Stimulated activated CD4-positive, alpha-beta T cell treated with anti-CD3 and anti-CD28 coated beads, Interleukin-1b, Interleukin-23, amount 100 ng/mL, for 24 hours (primary cell): ENCODE results near the gene AURKAIP1.
"Not testable (repeated sequence)": the region's sequence is repeated elsewhere in the genome, so short reads cannot be mapped to it uniquely, and the experiment has no call there.

ENCODE experiments used
- DNase-seq, 4 experiments: peaks; one replicate each; pipeline ENCODE4 v3.0.0-alpha.2; 2020; ENCODE audit warnings: low read depth in 4 of 4, low spot score in 1 of 4

The AURKAIP1 gene

DNA sequence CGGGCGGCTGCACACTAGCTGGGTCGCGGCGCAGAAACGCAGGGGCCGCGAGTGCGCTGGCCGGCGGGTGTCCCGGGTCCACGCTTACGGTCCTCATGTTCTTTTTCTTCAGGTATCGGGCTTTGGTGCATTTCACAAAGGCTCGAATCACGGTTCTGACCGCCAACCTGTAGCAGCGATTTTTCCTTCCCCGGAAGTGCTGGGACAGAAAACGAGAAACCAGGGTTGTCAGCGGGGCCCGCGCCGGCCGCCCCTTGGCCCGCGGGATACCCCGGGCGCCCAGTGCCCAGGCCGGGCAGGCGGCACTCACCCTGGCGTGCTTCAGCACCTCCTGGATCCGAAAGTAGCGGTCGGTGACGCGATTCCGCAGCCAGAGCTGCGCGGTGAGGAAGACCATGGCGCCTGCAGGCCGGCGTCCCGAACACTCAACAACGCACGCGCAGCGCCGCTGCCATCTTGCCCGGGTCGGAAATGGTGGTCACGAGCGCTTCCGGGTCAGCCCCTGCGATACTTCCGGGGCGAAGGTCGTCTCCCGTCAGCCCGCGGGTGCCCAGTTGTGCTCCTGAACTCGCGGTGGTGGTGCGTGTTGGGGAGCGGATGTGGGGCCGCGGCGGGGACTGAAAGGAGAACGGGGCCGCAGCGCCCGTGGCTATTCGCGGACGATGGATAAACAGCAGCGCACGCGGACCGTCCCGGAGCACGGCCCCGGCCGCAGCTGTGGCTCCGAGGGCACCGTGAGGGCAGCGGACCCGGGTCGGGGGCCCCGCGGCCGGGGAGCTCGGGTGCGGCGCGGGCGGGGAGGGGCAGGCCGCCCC is 32.0 kb upstream of the AURKAIP1 start, which contains the start of gene MRPL20:
MRPL20 (minus strand) TSS at position 473 of the 815 bp plus-strand sequence; CDS start at position 397, 76 bp downstream.
- peak; percentile 86 to 95 (median 90) for DNase-seq

DNA sequence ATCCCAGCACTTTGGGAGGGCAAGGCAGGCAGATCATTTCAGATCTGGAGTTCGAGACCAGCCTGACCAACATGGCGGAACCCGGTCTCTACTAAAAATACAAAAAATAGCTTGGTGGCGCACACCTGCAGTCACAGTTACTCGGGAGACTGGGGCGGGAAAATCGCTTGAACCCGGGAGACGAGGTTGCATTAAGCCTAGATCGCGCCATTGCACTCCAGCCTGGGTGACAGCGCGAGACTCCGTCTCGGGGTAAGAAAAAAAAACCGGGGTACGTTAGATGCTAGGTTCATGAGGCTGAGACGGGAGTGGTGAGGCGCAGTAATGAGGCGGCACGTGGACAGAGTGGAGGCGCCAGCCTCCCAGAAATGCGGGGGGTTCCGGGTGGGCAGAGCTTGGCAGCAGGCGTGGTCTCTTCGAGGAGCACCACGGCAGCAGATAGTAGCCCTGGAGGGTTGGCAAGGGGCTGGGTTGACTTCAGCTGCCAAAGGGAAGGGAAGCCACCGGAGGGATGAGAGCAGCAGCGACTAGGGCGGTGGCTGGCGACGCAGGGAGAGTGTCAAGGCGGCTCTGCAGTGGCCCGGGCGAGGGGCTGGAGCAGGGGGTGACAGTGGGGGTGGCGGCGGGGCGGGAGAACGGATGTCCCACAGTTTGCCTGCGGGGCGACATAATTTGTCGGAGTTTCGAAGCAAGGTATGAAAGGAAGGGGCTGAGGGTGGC is 31.3 kb upstream of the AURKAIP1 start:
- no peak for DNase-seq

DNA sequence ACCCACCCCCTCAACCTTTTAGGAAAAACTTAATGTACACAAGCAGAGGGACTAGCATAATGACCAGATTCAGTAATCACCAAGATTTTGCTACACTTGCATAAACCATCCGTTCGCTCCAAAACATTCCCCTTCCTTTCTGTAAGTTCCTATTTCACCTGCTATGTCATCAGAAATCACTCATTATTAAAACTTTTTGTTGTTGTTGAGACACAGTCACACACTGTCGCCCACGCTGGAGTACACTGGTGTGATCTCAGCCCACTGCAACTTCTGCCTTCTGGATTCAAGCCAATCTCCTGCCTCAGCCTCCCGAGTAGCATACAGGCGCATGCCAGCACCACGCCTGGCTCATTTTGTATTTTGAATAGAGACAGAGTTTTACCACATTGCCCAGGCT is 28.6 kb upstream of the AURKAIP1 start:
- DNase-seq: no peak

GRCh38 chr1:1402901-1403392 is 27.9 kb upstream of the AURKAIP1 start:
- DNase-seq: not testable (repeated sequence)

- DNase-seq: peak in 2 of 4 experiments; percentile 25 to 31
Observed at GRCh38 chr1:1402072-1402900, 27.3 kb upstream of the AURKAIP1 start.

DNA sequence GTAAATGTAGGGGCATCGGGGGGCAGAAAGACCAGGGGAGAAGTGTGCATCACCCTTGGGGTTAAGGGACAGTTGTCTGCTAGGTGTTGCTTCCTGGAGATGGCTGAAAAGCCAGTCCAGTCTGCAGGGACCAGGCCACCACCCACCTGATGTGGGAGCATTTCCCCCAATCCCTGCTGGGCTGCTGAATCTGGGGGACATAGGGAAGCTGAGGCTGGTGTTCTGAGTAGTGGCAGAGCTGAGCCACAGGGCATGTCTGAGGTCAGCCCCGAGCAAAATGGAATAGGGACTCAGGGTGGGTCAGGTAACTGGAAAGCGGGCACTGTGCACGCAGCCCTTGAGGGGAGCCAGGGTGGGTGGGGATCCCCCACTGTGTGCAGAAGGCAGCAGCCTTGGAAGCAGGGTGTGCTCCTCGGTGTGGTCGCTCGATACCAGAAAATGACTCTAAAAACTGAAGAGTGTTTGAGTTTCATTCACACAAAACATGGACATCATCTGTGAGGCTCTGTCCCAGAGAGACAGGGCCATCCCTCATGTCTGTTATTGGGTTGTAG is 26.5 kb upstream of the AURKAIP1 start:
- no peak for DNase-seq

- DNase-seq: no peak
Observed at GRCh38 chr1:1400576-1401456, 25.8 kb upstream of the AURKAIP1 start.

DNA sequence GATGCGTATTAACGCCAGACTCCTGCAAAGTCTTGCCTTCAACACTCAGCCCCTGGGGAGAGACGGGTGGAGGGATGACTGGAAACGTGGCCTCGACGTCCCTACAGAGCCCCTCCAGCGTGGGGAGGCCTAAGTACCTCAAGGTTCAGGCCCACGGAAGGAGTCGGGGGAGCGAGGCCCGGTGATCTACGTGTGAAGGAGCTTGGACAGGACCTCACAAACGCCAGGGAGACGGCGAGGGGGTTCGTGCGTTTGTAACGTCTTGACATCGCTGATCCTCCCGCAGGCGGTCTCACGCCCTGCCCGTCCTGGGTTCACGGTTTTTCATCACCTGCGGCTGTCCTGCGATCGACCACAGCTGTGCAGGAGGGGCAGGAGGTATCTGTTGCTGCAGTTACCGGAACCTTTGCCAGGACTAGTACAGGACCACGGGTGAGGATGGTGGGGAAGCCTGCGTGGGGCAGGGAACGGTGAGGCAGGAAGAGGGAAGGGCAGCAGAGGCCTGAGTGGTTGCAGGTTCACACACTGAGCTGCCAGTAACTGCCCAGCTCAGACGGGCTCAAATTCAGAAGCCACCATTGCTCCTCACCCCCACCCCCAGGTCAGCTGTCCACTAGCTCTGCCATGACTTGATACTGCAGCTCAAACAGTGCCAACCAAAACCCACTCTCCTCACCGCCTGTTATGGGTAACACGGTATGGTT is 25.0 kb upstream of the AURKAIP1 start:
- DNase-seq: peak in 1 of 4 experiments; percentile 25

GRCh38 chr1:1399187-1399871 is 24.3 kb upstream of the AURKAIP1 start, which contains the start of gene CCNL2:
CCNL2 (minus strand) TSS chr1:1399335; CDS start chr1:1399306, 29 bp downstream.
- DNase-seq: peak; percentile 97 to 99 (median 98)

- no peak for DNase-seq
Observed at GRCh38 chr1:1398677-1399186, 23.7 kb upstream of the AURKAIP1 start.

DNA sequence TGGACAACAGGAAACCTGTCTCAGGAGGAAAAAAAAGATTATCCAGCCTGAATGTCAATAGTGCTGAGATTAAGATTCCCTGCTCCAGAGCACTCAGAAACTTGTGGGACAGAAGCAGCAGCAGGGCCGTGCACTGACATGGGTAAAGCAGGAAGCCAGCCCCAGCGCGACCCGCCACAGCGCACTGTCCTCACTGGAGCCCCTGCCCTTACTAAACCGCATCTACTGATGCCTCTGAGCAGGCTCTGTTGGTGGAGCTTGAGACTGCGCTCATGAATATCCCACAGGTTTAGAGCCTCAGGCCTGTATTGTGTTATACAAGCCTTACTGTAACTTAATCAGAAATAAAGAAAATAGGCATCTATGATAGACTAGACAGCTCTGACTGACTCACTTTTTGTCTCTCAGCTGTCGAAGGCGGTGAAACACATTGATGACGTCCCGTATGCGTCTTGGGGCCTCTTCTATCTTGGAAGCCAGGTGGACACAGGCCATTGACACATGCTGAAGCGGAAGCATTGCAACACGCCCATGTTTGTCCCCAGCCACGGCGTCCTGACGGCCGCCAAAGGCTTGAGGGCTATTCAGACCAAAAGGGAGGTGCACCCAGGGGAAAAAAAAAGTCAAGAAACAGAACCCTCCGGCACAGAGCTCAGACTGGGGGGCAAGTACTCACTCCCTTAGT is 23.0 kb upstream of the AURKAIP1 start:
- no peak for DNase-seq

DNA sequence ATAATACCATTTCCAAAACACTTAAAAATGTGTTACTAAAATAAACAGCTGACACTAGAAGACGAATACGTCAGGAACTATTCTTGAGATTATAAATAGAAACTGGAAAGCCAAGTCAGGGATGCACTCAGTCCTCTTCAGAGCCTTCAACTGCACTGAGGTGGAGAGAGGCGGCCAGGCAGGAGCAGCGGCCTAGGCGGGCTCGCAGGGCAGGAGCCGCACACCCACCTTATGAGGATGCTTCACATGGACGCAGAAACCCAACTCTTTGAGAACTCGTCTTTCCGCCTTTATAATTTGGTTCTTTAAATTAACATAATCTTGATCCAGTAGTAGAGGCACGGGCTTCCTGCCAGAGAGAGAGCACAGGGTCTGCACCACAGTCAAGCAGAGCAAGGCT is 20.2 kb upstream of the AURKAIP1 start:
- DNase-seq: no peak

- no peak for DNase-seq
Observed at GRCh38 chr1:1394116-1394515, 19.1 kb upstream of the AURKAIP1 start.

GRCh38 chr1:1393428-1393827 is 18.4 kb upstream of the AURKAIP1 start:
- no peak for DNase-seq

DNA sequence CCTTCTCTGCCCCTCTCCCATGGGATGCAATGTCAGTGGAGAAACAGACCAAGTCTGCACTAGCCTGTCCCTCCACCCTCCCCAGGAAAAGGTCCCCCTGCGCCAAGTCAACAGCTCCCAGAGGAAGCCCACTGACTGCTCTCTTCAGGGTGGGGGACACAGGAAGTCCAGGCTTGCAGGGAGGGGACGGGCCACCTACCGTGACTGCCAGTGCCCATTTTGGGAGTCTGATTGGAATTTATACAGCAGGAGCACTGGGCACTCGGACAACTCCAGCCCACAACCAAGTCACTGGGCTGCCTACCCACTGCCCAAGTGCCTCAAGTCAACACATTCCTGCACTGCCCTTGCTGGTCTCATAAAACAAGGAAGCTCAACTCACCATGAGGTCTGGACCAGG is 18.0 kb upstream of the AURKAIP1 start:
- no peak for DNase-seq

DNA sequence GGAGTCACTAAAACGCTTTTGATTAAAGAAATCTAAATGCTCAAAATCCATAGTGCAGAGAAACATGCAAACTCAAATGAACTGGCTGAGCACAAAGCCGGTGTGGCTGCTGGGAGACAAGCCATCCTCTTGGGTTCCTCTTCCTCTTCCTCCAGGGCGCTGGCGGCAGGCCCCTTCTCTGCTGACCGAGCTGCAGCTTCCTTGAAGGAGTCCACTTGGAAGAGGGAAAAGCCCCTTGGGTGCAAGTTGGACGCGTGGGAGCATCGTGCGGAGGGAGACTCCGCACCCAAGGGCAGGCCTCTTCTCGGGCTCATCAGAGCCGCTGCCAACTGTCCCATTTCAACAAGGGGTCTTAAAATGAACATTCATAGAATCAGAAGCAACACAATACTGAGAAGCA is 16.2 kb upstream of the AURKAIP1 start:
- no peak for DNase-seq

DNA sequence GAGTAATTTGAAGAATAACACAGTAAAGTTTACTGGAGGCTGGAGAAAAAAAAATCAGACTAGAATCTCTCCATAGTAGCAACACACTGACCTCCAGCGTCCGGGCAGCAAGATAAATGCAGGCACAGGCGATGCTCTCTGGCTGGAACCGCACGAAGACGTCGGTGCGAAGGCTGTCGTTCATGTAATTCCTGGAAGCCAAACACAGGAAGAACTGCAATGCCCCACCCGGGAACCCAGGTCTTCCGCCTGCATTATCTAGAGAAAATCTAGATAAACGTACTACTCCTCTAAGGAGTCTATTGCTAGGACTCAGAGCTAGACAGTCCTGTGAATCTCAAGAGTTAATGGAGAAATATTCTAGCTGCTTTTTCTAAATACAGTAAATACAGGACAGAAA is 15.7 kb upstream of the AURKAIP1 start:
- DNase-seq: no peak

DNA sequence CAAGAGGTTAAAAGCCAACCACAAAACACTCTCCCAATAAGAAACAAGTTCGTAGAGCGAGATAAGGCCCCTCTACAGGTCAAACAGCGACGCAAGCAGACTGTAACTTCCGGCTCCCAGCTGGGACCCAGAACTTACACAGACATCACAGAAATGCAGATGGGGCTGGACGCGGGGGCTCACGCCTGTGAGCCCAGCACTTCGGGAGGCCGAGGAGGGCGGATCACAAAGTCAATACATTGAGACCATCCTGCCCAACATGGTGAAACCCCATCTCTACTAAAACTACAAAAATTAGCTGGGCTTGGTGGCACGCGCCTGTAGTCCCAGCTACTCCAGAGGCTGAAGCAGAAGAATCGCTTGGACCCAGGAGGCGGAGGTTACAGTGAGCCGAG is 13.1 kb upstream of the AURKAIP1 start:
- no peak for DNase-seq
